SW480 (cell line): ENCODE results near the gene LRRK1.

ENCODE experiments used
- DNase-seq: peaks from one replicate; pipeline ENCODE4 v3.0.0-alpha.2; 2016; ENCODE audit warnings: low spot score

LRRK1 gene

GRCh38 chr15:101112336-101113113 is 193.4 kb downstream of the LRRK1 start:
- DNase-seq: no peak

GRCh38 chr15:101113114-101114005 is 194.2 kb downstream of the LRRK1 start:
- DNase-seq: no peak

DNA sequence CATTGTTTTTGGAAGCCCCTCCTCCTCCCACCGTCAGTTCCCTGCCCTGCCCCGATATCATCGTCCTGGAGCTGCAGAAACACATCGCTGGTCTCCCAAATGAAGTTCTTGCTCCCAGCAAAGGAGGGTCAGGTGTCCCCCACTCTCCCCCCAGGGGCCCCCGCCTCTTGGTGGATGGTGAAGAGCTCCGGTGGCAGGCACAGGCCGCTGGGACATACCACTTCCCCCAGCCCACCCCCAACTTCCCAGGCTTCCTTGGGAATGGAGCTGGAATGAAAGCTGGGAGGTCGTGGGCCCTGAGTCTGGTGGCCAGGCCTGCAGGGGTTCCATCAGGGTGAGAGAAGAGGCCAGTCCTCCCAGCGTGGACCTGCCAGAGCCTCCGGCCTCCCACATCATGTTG is 195.0 kb downstream of the LRRK1 start:
- no peak for DNase-seq

DNA sequence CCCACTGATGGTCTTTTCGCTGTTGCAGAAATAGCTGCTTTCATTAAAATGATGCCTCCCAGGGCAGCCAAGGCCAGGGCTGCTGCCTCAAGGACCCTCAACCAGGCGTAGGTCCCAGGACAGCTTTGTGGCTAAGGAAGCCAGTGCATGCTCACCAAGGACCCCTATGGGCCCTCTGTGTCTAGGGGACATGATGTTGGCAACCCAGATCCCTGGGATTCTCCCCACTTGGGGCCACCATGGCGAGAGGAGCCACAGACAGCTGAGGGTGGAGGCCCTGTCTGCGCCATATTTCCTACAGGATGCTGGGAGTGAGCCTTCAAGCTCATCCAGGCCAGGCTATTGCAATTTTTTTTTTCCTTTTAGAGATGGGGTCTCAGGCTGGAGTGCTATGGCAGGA is 195.5 kb downstream of the LRRK1 start:
- DNase-seq: no peak

- DNase-seq: no peak
Measured at GRCh38 chr15:101115393-101115785, 196.2 kb downstream of the LRRK1 start.

- no peak for DNase-seq
Measured at GRCh38 chr15:101115786-101116680, 196.9 kb downstream of the LRRK1 start.

DNA sequence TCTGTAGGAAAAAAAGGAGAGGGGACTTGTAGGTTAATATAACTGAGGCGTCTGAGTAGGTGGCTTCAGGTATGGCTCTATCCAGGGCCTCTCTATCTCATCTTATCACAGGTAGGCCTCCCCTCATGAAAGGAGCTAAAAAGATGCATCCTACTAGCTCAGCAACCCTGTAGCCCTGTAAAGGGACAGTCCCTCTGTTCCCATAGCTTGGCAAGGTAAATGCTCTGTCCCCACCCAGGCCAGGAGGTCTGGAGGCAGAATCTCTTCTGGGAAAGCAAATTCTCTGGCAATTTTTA is 197.5 kb downstream of the LRRK1 start:
- DNase-seq: no peak

DNA sequence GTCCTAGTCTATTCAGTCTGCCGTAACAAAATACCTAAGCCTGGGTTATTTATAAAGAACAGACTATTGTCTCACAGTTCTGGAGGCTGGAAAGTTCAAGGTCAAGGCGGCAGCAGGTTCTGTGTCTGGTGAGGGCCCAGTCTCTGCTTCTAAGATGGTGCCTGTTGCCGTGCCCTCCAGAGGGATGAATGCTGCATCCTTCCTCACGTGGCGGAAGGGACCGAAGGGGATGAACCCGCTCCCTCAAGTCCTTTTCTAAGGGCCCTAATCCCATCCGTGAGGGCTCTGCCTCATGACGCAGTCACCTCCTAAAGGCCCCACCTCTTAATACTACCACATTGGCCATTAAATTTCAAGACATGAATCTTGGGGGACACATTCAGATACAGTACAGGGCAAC is 199.0 kb downstream of the LRRK1 start:
- no peak for DNase-seq

GRCh38 chr15:101118615-101119014 is 199.5 kb downstream of the LRRK1 start:
- DNase-seq: no peak

GRCh38 chr15:101119181-101119580 is 200.0 kb downstream of the LRRK1 start:
- no peak for DNase-seq
